MCF 10A (cell line): Measurements from ENCODE around the gene PHYHD1. TPM values are rescaled to one million over a fixed set of nuclear protein-coding genes. Genes with fewer than 3 reads are reported as not detected.

Experiments
- BruUV-seq: library from RNA; stranded (reverse); fragments of 400-500 nt; replicated peaks from 2 replicates; lab custom pipeline; 2021; lab: Mats Ljungman, UMichigan
- CTCF ChIA-PET: fragments of 300-600 bp; sonication (Branson Sonifier 250); formaldehyde crosslinking; extraction: SDS; loops from one replicate; lab custom pipeline; 2021; ENCODE audit warnings: antibody characterized with exemption, inconsistent platforms; lab: Yijun Ruan, JAX
- POLR2A ChIA-PET: fragments of 300-600, 350-650 bp; sonication (Branson Sonifier 250); formaldehyde crosslinking; extraction: SDS; loops from one replicate; lab custom pipeline; 2020; ENCODE audit warnings: antibody characterized with exemption, inconsistent platforms; lab: Yijun Ruan, JAX
- DNase-seq: peaks from one replicate; pipeline ENCODE4 v3.0.0-alpha.2; 2018; ENCODE audit not compliant: unreplicated experiment
- H3K27ac Mint-ChIP-seq: one replicate; pipeline ENCODE4 v1.8.0; 2022; ENCODE audit warnings: mild to moderate bottlenecking, low read depth, mixed read lengths; ENCODE audit not compliant: unreplicated experiment
- H3K27me3 Mint-ChIP-seq: one replicate; pipeline ENCODE4 v1.8.0; 2022; ENCODE audit warnings: mixed read lengths; ENCODE audit not compliant: insufficient read depth, unreplicated experiment
- H3K36me3 Mint-ChIP-seq: one replicate; pipeline ENCODE4 v1.8.0; 2022; ENCODE audit warnings: mild to moderate bottlenecking, moderate library complexity, mixed read lengths; ENCODE audit not compliant: insufficient read depth, unreplicated experiment
- H3K4me1 Mint-ChIP-seq: one replicate; pipeline ENCODE4 v1.8.0; 2022; ENCODE audit warnings: mixed read lengths; ENCODE audit not compliant: insufficient read depth, unreplicated experiment
- H3K4me3 Mint-ChIP-seq: one replicate; pipeline ENCODE4 v1.8.0; 2022; ENCODE audit warnings: mild to moderate bottlenecking, moderate library complexity, mixed read lengths; ENCODE audit not compliant: unreplicated experiment
- H3K9me3 Mint-ChIP-seq: one replicate; pipeline ENCODE4 v1.8.0; 2022; ENCODE audit warnings: mixed read lengths; ENCODE audit not compliant: unreplicated experiment
- CTCF ChIP-seq: fragments of 200-600 bp; IDR thresholded peaks from one replicate; pipeline ENCODE4 v1.8.0; 2022; ENCODE audit warnings: antibody characterized with exemption, mild to moderate bottlenecking; ENCODE audit not compliant: unreplicated experiment
- intact Hi-C: fragments of 100-400 bp; cut with micrococcal nuclease; formaldehyde crosslinking; loops from 2 replicates; pipeline ENCODE4 v1.14.1; 2022
- total RNA-seq: library from RNA; stranded (reverse); gene quantifications from 2 replicates; pipeline ENCODE4 v1.2.3, GENCODE V29; 2022

PHYHD1 gene
- total RNA-seq, 1 experiment from 2014 or later: 0.70 TPM

GRCh38 chr9:128891321-128892220, 29.2 kb upstream of the PHYHD1 start:
- no peaks in the 10 kb centered on the region for H3K9me3 Mint-ChIP-seq
- DNase-seq: peak; percentile 64
- no peak for TF ChIP-seq CTCF
- H3K4me1 Mint-ChIP-seq: peaks cover 21% of the 10 kb centered on the region
- POLR2A ChIA-PET: interaction anchor here (0.6 to 4.4 kb wide), 13 partner anchors 10 to 1087 kb away, joined by 3 to 48 read pairs (median 4); partner anchors contain the start of genes KYAT1, LRRC8A and SPOUT1
- H3K27me3 Mint-ChIP-seq: no peaks in the 10 kb centered on the region
- peak overlapping the region; percentile 93 for H3K27ac Mint-ChIP-seq
- BruUV-seq: no TSS peak
- CTCF ChIA-PET: interaction anchor here (0.5 to 1.8 kb wide), 12 partner anchors 10 to 847 kb away, joined by 3 to 7 read pairs (median 4); partner anchors contain the start of gene KYAT1
- no peak overlapping the region for H3K4me3 Mint-ChIP-seq
- peaks cover 44% of the 10 kb centered on the region for H3K36me3 Mint-ChIP-seq
- intact Hi-C loops: loop anchor here (5.0 kb wide), 1 partner anchor 36 kb away; no protein-coding TSS in a partner anchor

GRCh38 chr9:128892221-128892921, 28.4 kb upstream of the PHYHD1 start:
- Mint-ChIP-seq H3K27me3 (no peaks in the 10 kb centered on the region), H3K9me3 (no peaks in the 10 kb centered on the region), H3K4me3 (peak overlapping the region; percentile 21), H3K36me3 (peaks cover 48% of the 10 kb centered on the region), H3K27ac (peak overlapping the region; percentile 69), H3K4me1 (peaks cover 20% of the 10 kb centered on the region)
- ChIA-PET CTCF (interaction anchor here (0.5 to 1.6 kb wide), 9 partner anchors 29 to 846 kb away, joined by 3 to 5 read pairs (median 3); no protein-coding TSS in a partner anchor), POLR2A (interaction anchor here (0.7 to 4.4 kb wide), 9 partner anchors 9 to 208 kb away, joined by 3 to 48 read pairs (median 7); partner anchors contain the start of genes KYAT1 and LRRC8A)
- BruUV-seq: no TSS peak
- peak; percentile 97 for DNase-seq
- intact Hi-C loops: loop anchor here (5.0 kb wide), 1 partner anchor 35 kb away; no protein-coding TSS in a partner anchor
- no peak for TF ChIP-seq CTCF

- H3K36me3 Mint-ChIP-seq: peaks cover 54% of the 10 kb centered on the region
- no peak for DNase-seq
- no peak for TF ChIP-seq CTCF
- BruUV-seq: no TSS peak
- intact Hi-C loops: loop anchor here (5.0 kb wide), 1 partner anchor 34 kb away; no protein-coding TSS in a partner anchor
- no peaks in the 10 kb centered on the region for H3K27me3 Mint-ChIP-seq
- H3K9me3 Mint-ChIP-seq: no peaks in the 10 kb centered on the region
- peaks cover 20% of the 10 kb centered on the region for H3K4me1 Mint-ChIP-seq
- POLR2A ChIA-PET: interaction anchor here (0.6 to 4.4 kb wide), 5 partner anchors 8 to 27 kb away, joined by 3 to 40 read pairs (median 7); no protein-coding TSS in a partner anchor
- peak overlapping the region; percentile 21 for H3K4me3 Mint-ChIP-seq
- CTCF ChIA-PET: interaction anchor here (1.2 to 1.8 kb wide), 2 partner anchors 9 to 35 kb away, joined by 3 to 11 read pairs; no protein-coding TSS in a partner anchor
- H3K27ac Mint-ChIP-seq: peak overlapping the region; percentile 69
These were observed 27.4 kb upstream of the PHYHD1 start for GRCh38 chr9:128893354-128893753.
